Epithelial cell of prostate (primary cell): ENCODE results near the gene SSPN.
A peak's percentile ranks its signal among the peaks of the same experiment; 100 is the strongest.

Source experiments
- DNase-seq: peaks from one replicate; pipeline ENCODE4 v3.0.0-alpha.2; 2011; ENCODE audit warnings: low read depth, low spot score
- H3K27ac ChIP-seq: fragments of 450-650 bp; 2 replicates; pipeline ENCODE4 v1.5.1; 2017; ENCODE audit warnings: mild to moderate bottlenecking

SSPN gene

DNA sequence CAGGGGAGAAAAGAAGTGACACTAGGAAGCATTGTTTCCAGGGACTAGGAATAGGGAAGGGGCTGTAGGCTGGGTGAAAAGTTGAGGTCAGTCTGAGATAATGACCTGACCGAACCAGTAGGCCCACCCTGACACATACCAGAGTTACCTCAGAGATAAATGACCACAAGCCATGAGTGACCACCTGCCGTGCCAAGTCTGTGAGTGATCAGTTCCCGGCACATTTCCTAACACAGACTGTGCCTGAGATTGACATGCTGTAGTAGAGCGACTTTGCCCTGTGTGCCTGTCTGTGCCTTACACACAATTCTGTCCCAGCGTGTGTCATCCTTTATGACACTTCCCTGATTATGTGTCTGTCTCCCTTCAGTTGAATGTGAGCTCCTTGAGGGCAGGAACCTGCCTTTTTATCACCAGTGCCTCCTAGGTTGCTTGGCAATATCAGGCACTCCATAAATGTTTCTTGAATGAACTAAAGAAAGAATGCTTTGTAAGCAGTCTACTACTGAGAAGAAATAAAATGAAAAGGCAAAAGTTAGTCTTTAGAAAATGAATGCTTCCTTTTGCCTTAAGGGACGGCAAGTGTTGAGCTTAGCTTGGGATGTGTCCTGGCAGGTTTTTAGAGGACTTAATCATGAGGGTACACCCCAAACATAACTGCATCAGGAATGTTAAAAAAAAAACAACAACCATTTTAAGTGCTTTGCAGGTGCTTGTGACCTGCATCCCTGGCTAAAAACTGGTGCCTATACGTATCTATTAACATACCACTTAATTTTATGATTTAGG lies 9.6 kb upstream of the SSPN start:
- H3K27ac ChIP-seq, result peak overlapping the region; percentile 66
- DNase-seq, result peak; percentile 37

DNA sequence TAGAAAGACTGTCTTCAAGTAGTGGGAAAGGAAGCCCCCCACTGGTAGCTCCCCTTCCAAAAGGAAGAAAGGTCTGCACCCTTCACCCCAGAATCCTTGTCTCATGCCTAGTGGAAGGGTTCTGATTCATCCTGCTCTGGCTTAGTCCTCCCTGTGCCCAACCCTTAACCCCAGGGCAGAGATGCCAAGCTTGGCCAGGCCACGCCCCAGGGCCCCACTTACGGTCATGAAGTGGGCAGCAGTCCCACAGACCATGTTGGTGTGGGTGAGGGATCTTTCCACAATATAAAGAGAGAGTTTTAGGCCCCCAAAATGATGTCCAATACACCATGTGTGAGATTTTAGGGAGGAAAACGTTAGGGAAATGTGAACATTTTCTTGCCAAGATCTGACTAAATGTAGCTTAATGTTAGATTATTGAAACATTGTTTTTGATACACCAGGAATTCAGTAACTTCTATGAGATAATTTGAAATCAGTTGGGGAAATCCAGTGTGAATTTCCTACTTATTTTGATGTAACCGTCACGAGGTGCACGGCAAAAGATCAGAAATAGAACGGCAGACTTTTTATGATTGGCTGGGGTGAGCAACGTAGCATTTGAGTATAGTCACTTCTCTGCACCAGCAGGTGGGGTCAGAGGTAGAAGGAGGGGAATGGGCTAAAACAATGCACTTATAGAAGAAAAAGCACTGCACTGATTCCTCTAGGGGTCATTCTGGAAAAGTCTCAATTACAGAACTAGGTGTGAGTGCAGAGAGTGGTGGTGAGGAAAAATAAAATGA lies 8.2 kb upstream of the SSPN start:
- DNase-seq, result no peak
- peak overlapping the region; percentile 66 for H3K27ac ChIP-seq

DNA sequence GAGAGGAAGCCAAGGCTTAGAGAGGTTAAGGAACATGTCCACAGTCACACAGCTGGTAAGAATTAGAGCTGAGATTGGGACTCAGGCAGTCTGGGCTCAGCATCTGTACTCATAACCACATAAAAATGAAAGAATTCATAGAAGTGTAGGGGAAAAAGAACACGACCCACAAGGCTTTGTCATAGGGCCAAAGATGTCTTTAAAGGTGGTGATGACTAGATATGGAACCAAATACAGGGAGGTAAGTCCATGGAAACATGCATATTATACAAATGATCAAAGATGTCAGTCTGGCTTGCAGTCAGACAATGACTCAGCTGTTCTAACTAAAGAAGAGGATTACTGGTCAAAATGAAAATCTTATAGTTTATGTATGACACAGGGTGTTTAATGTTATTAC lies 7.2 kb upstream of the SSPN start:
- no peak for DNase-seq

DNA sequence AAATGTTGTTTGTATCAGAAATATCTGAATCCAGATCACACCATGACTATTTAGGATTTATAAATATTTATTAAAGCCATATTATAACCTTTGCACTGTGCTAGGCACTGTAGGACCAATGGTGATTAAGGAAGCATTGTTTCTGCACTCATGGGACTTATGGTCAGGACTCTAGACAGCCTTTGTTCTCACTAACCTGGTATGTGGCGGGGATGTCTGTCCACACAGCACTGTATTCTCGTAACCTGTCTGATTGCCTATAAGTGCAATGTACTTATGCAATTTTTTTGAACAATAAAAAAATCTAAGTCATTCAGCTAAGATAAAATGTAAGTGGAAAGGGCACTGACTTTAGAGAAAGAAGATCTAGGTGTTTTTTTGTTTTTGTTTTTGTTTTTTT lies 6.7 kb upstream of the SSPN start:
- DNase-seq, result no peak
- H3K27ac ChIP-seq, result peak overlapping the region; percentile 31

More for the DNA sequence above, 7.2 kb upstream of the SSPN start:
- H3K27ac ChIP-seq, result peak overlapping the region; percentile 31

DNA sequence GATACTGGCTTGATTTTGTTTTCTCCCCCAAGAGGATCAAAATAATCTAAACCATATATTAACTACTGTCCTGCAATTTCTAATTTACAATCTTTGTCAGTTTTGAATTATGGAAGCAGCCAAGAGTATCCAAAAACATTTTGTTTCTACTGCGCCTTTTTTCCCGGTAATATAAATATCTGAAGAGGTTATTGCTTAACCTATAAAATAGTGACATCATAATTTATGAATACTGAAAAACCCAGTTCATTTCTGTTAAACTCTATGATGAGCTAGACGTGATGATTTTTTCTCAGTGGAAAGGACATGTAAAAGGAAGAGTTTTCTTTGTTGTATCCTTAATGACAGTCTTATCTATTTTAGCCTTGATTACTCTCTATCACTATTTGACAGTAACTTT lies 3.2 kb upstream of the SSPN start:
- no peak for DNase-seq
- H3K27ac ChIP-seq, result no peak overlapping the region

DNA sequence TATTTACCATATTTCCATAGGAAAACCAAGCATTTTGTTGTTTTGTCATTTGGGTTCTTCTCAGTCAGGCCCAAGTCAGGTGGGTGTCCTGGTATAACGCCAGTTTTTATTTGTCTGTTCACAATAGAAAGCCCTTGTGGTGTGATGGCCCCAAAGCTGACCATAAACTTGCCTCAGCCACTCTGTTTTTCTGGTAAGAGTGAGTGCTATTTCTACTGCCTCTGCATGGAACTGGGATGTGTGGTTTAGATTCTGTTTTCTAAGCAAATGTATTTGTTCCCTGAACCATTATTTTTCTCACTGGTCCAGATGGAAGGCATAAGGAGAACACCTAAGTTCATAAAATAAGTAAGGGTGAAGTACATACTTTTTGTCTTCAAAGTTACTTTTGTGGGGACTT lies 1.8 kb upstream of the SSPN start:
- DNase-seq, result no peak
- H3K27ac ChIP-seq, result no peak overlapping the region

DNA sequence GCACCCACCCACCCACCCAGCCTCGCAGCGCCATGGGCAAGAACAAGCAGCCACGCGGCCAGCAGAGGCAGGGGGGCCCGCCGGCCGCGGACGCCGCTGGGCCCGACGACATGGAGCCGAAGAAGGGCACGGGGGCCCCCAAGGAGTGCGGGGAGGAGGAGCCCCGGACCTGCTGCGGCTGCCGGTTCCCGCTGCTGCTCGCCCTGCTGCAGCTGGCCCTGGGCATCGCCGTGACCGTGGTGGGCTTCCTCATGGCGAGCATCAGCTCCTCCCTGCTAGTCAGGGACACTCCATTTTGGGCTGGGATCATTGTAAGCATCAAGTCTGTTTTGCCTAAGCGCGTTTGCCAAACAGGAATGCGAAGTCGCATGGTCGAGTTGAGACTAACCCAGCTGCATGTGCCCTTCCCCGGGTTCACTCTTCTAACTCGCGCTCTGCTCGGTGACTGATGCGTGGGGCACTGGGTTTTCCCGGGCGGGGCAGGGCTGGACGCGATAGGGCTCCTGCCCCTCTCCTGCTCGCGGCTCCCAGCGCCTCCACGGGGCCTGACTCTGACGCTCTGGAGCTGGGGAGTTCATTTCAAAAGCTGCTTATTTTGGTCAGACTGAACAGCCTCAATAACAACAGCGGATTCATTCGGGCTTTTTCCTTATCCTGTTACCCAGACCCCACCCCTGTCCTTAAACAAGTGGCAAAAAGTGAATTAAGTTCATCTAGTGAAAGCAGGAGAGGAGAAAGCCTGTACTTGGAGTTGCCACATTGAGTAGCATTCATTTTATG lies 458 bp downstream of the SSPN start:
- H3K27ac ChIP-seq, result no peak overlapping the region
- DNase-seq, result no peak

DNA sequence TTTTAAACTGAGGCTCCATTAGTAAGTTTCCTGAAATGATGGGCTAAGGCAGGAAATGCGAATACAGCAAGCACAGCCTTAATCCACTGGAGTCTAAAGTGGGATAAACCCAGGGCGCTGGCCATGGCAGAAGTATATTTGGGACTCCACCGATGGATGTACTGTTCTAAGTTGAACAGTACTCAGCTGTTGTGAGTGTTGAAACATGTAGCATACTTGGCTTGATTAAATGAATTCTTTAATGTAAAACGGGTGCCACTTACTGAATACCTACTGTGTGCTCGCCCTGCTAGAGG lies 996 bp downstream of the SSPN start:
- no peak overlapping the region for H3K27ac ChIP-seq
- no peak for DNase-seq

DNA sequence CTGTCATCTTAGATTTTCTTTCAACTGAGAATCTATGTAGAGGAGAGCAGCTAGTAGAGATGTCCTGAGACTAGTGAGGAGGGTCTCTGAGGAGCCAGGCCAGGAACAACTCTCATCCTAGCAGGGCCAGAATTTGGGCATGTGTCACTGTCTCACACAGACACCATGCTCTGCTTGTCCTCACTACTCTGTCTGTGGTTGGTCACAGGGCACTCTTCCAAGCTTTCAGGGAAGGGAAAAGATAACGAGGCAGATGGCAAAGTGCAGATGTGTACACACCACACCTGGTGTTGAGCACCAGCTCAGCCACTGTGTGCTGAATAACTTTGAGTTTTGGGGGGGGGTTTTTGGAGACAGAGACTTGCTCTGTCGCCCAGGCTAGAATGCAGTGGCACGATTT lies 2.5 kb downstream of the SSPN start:
- DNase-seq, result no peak
- no peak overlapping the region for H3K27ac ChIP-seq

DNA sequence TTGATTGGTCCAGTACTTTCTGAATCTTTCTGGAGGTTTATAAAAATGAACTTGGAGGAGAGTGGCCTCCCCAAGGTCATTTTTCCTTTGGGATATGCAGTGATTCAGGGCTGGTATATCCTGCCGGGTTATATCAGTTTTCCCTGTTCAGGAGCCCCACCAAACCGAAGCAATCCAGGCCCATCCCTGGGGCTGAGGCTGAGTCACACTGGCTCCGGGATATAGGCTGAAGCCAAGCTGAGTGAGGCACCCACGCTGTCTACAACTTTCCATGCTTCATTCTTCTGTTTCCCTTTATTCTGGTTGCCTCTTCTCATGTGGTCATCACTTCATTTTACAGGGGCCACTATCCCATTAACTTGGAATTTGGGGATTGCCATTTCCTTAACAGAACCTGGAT lies 3.4 kb downstream of the SSPN start:
- H3K27ac ChIP-seq, result no peak overlapping the region
- DNase-seq, result no peak

DNA sequence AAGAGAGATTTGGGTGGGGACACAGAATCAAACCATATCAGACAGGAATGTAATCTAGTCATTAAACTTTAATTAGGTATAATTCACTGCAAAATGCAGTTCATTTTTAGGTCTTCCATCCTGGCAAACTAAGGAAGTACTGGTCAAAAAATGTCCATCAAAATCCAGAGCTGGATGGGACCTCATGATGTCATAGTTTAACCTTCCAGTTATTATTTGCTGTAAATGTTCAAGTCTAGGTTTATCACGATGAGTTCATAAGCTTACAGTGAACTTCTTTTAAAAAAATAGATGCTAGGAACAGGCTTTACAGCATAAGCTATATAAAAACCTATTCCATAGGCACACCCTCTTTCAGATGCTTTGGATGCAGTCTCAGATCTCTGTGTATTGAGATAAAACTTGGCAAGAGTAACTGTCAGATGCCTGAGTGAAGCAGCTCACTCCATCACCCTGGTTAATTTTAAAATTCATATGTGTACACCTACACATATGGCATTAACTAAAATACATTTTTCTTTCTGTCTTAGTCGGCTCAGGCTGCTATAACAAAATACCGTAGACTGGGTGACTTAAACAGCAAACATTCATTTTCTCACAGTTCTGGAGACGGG lies 7.9 kb downstream of the SSPN start:
- no peak for DNase-seq
- H3K27ac ChIP-seq, result no peak overlapping the region

DNA sequence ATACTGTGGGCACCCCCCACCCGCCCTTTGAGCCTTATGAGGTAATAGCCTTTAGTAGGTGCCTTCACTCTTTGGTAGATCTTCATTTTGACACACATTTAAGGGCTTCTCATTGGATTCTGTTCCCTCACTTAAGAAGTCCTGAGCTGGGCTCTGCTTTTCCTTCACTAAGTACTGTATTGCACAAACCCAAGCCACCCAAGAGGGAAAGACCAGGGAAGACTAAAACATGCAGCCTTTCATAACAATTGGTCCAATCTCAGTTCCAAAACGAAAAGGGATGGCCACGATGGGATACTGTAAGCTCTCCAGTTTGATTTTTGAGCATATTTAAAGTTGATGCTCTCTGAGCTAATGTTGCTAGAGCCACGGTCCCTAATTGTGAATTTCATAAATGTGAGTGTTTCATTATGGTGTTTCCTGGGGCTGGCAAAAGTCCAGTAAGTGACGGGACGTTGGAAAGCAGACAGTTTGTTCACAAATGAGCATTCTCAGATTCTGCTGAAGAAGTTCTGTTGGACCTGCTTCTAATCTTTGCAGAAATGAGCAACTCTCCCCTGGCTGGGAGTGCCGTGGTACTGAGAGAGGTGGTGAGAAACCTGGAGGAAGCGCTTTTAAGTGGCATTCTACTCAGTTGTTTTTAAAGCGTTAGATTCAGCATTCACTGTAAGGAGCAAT lies 9.4 kb downstream of the SSPN start:
- DNase-seq, result no peak
- H3K27ac ChIP-seq, result no peak overlapping the region

DNA sequence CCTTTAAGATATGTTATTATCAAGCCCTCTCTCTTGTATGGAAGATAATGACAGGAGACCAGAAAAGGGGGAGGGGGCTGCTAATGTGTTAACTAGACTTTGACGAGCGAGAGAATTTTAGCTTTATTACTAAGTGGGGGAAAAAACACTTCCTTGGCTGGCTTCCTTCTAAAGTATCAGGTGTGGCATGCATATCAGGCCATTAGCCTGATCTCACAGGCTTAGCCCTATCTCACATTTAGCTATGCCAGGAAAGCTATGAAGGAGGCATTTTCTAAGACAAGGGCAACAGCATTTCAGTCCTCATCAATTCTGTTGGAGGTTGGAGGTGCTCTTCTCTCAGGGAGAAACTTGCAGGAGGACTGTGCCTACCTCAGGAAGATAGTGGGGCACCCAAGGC lies 9.9 kb downstream of the SSPN start:
- DNase-seq, result no peak
- H3K27ac ChIP-seq, result no peak overlapping the region

DNA sequence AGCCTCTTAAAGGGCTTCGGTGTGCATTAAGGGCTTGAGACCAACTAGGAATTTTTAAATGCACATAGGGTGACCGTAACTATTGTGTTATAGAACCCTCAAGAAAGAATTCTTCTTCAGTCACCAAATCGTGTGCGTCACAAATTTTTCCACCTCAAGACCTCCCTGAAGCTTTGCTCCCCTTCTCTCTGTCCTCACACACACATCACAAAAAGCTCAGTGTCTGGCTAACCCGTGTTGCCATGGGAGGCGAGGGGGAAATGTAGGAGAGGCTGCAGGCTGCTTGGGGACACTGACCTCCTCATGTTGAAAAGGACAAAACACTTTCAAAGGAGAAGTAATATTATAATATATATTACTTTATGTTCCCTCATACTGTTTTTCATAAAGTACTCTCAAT lies 10.6 kb downstream of the SSPN start:
- no peak overlapping the region for H3K27ac ChIP-seq
- DNase-seq, result no peak

DNA sequence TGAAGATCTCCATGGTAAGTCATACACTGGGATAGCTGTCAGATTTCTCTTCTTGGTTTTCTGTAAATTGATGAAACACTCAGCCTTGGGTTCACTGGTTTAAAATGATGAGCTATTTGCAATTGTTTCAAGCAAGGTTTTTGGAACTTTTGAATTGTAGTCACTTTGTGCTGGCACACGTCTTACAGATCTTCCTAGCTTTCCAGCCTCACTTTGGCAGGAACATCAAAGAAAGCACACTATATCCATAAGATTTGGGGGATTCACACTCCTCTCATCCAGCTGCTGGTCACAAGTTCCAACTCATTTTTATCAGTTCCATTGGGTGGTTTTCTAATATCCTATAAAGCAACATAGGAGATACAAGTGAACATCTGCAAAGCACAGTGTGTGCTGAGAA lies 16.0 kb downstream of the SSPN start:
- H3K27ac ChIP-seq, result no peak overlapping the region
- no peak for DNase-seq

DNA sequence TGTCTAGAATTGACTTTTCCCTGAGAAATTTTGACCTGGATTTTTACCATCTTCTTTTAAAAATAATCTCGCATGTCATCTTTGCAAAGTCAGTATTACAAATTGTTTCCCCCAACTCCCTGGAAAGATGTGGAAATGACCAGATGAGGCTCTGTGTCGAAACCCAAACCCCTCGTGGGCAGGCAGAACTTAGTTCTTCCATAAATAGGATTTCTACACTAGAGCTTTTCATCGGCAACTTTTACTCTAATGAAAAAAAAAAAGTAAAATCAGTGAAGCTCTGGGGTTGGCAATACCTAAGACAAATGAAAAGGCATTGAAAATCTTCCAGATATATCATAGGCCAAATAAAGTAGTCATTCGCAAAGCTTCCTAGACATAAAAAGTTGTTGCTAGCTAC lies 17.0 kb downstream of the SSPN start:
- H3K27ac ChIP-seq, result no peak overlapping the region
- DNase-seq, result no peak

DNA sequence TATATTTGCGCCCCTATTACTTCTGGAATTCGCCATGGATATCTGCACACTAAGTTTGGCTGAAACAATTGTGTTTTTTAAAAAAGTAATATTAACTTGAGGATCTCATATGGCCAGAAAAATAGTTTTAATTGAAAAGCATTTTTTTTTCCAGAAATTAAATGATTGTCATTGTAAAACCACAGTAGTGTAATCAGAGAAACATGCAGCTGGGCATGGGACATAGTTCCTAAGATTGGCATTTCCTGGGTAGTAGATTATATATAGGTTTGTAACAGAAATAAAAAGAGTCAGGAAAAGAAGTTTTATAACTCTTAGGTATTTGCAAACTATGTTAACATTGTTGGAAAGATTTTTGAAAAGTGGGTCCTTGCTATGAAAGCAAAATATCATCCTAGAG lies 17.6 kb downstream of the SSPN start:
- DNase-seq, result no peak
- H3K27ac ChIP-seq, result no peak overlapping the region

DNA sequence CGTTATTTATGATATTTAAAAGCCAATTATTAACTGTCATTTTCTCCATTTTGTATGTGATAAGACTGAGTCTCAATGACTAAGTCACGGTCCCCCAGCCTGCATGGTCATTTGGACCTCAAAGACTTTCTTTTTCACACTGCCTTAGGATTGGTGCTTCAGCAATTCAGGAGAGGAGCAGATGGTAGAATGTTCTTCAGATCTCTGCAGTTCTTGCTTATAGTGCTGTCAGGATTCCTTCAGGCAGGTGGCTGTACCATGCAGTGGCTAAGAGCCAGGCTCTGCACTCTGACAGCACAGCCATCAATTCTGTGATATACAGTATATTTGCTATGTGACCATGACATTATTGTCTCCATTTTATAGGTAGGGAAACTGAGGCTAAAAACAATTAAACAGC lies 18.7 kb downstream of the SSPN start:
- H3K27ac ChIP-seq, result no peak overlapping the region
- DNase-seq, result no peak

DNA sequence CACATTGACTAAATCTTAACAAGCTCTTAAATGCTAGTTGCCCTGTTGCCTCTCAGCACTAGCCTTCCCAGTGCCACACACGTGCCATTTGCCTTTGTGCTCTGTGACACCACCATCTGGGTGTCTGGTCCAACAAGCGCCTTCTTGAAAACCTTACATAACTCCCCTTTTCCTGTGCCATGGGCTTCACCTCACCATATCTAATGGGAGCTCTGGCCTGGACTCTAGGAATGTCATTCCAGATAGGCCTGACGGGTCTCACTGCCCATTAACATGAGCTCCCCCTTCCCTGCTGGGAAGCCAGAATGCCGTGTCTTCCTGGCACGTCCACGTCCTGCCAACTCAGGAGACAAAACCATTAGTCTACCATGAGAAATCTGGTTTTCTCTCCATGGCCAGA lies 24.4 kb downstream of the SSPN start:
- H3K27ac ChIP-seq, result no peak overlapping the region
- no peak for DNase-seq

DNA sequence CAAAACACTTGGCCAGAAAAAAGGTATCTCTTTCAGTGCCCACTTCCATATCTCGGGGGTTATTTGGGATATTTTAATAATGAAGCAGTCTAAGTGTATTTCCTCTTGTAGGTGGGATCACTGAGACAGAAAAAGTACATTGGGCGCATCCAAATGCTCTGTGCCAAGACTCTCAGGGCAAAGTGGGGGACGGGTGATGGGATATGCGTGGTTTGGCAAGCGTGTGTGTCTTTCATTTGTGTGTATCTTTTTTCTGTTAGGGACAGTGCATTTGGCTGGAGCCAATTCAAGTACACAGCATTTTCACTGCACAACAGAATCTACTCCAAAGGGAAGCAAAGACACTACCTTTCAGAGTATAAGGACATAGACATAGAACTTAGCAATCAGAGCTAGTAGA lies 29.3 kb downstream of the SSPN start:
- H3K27ac ChIP-seq, result no peak overlapping the region
- no peak for DNase-seq
